ENCODE measurements around the gene TP53I13. TPM values are rescaled to one million over a fixed set of nuclear protein-coding genes. Genes with fewer than 3 reads are reported as not detected.

Gene TP53I13
- total and polyA plus RNA-seq, 11 donors: 23.8 to 93.0 (median 42.7) TPM

GRCh38 chr17:29595943-29596774 is 27.7 kb downstream of the TP53I13 start:
- H3K4me3 ChIP-seq: no peak overlapping the region
- peak overlapping the region in 5 of 12 donors; percentile 10 to 42 (median 24) for H3K27ac ChIP-seq
- TF ChIP-seq CTCF (IDR thresholded peaks at IDR 0.05): no peak
- TF ChIP-seq POLR2A (IDR thresholded peaks at IDR 0.05): no peak
- no peaks in the 10 kb centered on the region for H3K9me3 ChIP-seq
- 67 to 81% (median 77%) methylated on average over 10 to 12 of the region's 12 CpGs for WGBS, 4 donors
- peaks cover 0 to 64% (median 37%) of the 10 kb centered on the region in 12 donors for H3K4me1 ChIP-seq
- H3K27me3 ChIP-seq: no peaks in the 10 kb centered on the region
- H3K36me3 ChIP-seq: no peaks in the 10 kb centered on the region
- no peak for ATAC-seq
- intact Hi-C loops (cut with DNase I): no loop called here
- DNase-seq: peak in 3 of 5 donors; percentile 18 to 63 (median 22)

- Histone ChIP-seq H3K27me3 (no peaks in the 10 kb centered on the region), H3K4me1 (peaks cover 0 to 57% (median 32%) of the 10 kb centered on the region in 12 donors), H3K9me3 (no peaks in the 10 kb centered on the region), H3K36me3 (no peaks in the 10 kb centered on the region), H3K4me3 (no peak overlapping the region), H3K27ac (peak overlapping the region in 6 of 12 donors; percentile 5 to 42 (median 19))
- TF ChIP-seq CTCF (IDR thresholded peaks at IDR 0.05) (no peak), POLR2A (IDR thresholded peaks at IDR 0.05) (no peak)
- ATAC-seq (peak in 3 of 4 donors; percentile 25 to 68 (median 36)), DNase-seq (peak; percentile 42 to 60 (median 57))
- WGBS, 4 donors: 56 to 68% (median 65%) methylated on average over 9 of the region's 9 CpGs
- intact Hi-C loops (cut with DNase I): no loop called here
Observed at GRCh38 chr17:29596811-29597210, 28.3 kb downstream of the TP53I13 start.

- peak in 2 of 5 donors; percentile 25 to 29 for DNase-seq
Observed at GRCh38 chr17:29597361-29598172, 29.1 kb downstream of the TP53I13 start.

More at GRCh38 chr17:29597361-29598172, 29.1 kb downstream of the TP53I13 start:
- H3K4me3 ChIP-seq: no peak overlapping the region
- intact Hi-C loops (cut with DNase I): no loop called here
- no peaks in the 10 kb centered on the region for H3K27me3 ChIP-seq
- WGBS, 4 donors: 60 to 71% (median 66%) methylated on average over 7 to 13 of the region's 13 CpGs
- no peak for TF ChIP-seq POLR2A (IDR thresholded peaks at IDR 0.05)
- no peak for TF ChIP-seq CTCF (IDR thresholded peaks at IDR 0.05)
- no peaks in the 10 kb centered on the region for H3K9me3 ChIP-seq
- no peaks in the 10 kb centered on the region for H3K36me3 ChIP-seq
- ATAC-seq: no peak
- H3K27ac ChIP-seq: peak overlapping the region in 2 of 12 donors; percentile 5 to 35
- peaks cover 0 to 50% (median 24%) of the 10 kb centered on the region in 12 donors for H3K4me1 ChIP-seq
